ENCODE results near the gene USP15. TPM values are rescaled to one million over a fixed set of nuclear protein-coding genes. Genes with fewer than 3 reads are reported as not detected.

Gene USP15
- total RNA-seq, 1 experiment from 2014 or later, result 25.8 TPM

GRCh38 chr12:62260733-62261683 lies 804 bp downstream of the USP15 start:
- H3K79me2 ChIP-seq (ENCODE audit: low read depth), result peaks cover 62% of the 10 kb centered on the region
- peak overlapping the region; percentile 70 for H3K27ac ChIP-seq
- no peaks in the 10 kb centered on the region for H3K27me3 ChIP-seq (ENCODE audit: insufficient read depth, low read depth)
- H4K20me1 ChIP-seq (ENCODE audit: insufficient read depth), result peaks cover 15% of the 10 kb centered on the region
- peak overlapping the region; percentile 93 for H2AFZ ChIP-seq
- peak overlapping the region; percentile 100 for H3K4me3 ChIP-seq
- H3K9me2 ChIP-seq (ENCODE audit: insufficient read depth), result no peaks in the 10 kb centered on the region
- H3F3A ChIP-seq (ENCODE audit: insufficient read depth, low read depth), result peaks cover 10% of the 10 kb centered on the region
- DNase-seq, result peak; percentile 21 to 48
- ChIA-PET POLR2A (ENCODE audit: unreplicated experiment) (no interaction called here), CTCF (no interaction called here)
- H3K9me3 ChIP-seq (ENCODE audit: insufficient read depth, low read depth), result no peaks in the 10 kb centered on the region
- intact Hi-C loops (cut with micrococcal nuclease; ENCODE audit: unreplicated experiment), result loop anchor here (2.0 to 10.0 kb wide), 2 partner anchors 50 to 204 kb away; partner anchors contain the start of gene MON2
- H3K36me3 ChIP-seq (ENCODE audit: low read depth), result no peaks in the 10 kb centered on the region
- peak overlapping the region; percentile 83 for H3K4me2 ChIP-seq
- BruUV-seq (replicated peaks), result TSS peak; percentile 51
- H3K4me1 ChIP-seq (replicated peaks; ENCODE audit: insufficient read depth), result peaks cover 28% of the 10 kb centered on the region
- no peak for TF ChIP-seq CTCF (conservative IDR thresholded peaks at IDR 0.05)
- TF ChIP-seq EZH2 (IDR thresholded peaks at IDR 0.05; ENCODE audit: low read depth), result no peak

GRCh38 chr12:62261876-62262517 lies 1.8 kb downstream of the USP15 start:
- Histone ChIP-seq H3K9me2 (ENCODE audit: insufficient read depth) (no peaks in the 10 kb centered on the region), H3K27ac (no peak overlapping the region), H3K9me3 (ENCODE audit: insufficient read depth, low read depth) (no peaks in the 10 kb centered on the region), H3K36me3 (ENCODE audit: low read depth) (no peaks in the 10 kb centered on the region), H4K20me1 (ENCODE audit: insufficient read depth) (peaks cover 15% of the 10 kb centered on the region), H3F3A (ENCODE audit: insufficient read depth, low read depth) (peaks cover 10% of the 10 kb centered on the region), H3K4me1 (replicated peaks; ENCODE audit: insufficient read depth) (peaks cover 28% of the 10 kb centered on the region), H3K4me3 (peak overlapping the region; percentile 100), H3K79me2 (ENCODE audit: low read depth) (peaks cover 71% of the 10 kb centered on the region), H3K27me3 (ENCODE audit: insufficient read depth, low read depth) (no peaks in the 10 kb centered on the region), H2AFZ (no peak overlapping the region), H3K4me2 (peak overlapping the region; percentile 83)
- intact Hi-C loops (cut with micrococcal nuclease; ENCODE audit: unreplicated experiment), result loop anchor here (2.0 to 10.0 kb wide), 2 partner anchors 51 to 203 kb away; partner anchors contain the start of gene MON2
- ChIA-PET POLR2A (ENCODE audit: unreplicated experiment) (no interaction called here), CTCF (no interaction called here)
- DNase-seq, result no peak
- TF ChIP-seq EZH2 (IDR thresholded peaks at IDR 0.05; ENCODE audit: low read depth), result no peak
- no peak for TF ChIP-seq CTCF (conservative IDR thresholded peaks at IDR 0.05)
- BruUV-seq (replicated peaks), result no TSS peak

GRCh38 chr12:62263232-62263631 lies 3.0 kb downstream of the USP15 start:
- no peak overlapping the region for H3K4me3 ChIP-seq
- H3K79me2 ChIP-seq (ENCODE audit: low read depth), result peaks cover 83% of the 10 kb centered on the region
- CTCF ChIA-PET, result no interaction called here
- H3K36me3 ChIP-seq (ENCODE audit: low read depth), result no peaks in the 10 kb centered on the region
- no peak for DNase-seq
- TF ChIP-seq CTCF (conservative IDR thresholded peaks at IDR 0.05) (no peak), EZH2 (IDR thresholded peaks at IDR 0.05; ENCODE audit: low read depth) (no peak)
- H3K27me3 ChIP-seq (ENCODE audit: insufficient read depth, low read depth), result no peaks in the 10 kb centered on the region
- intact Hi-C loops (cut with micrococcal nuclease; ENCODE audit: unreplicated experiment), result loop anchor here (10.0 kb wide), 1 partner anchor 202 kb away; the partner anchor contains the start of gene MON2
- H2AFZ ChIP-seq, result no peak overlapping the region
- peaks cover 15% of the 10 kb centered on the region for H4K20me1 ChIP-seq (ENCODE audit: insufficient read depth)
- no peaks in the 10 kb centered on the region for H3K9me2 ChIP-seq (ENCODE audit: insufficient read depth)
- POLR2A ChIA-PET (ENCODE audit: unreplicated experiment), result no interaction called here
- H3K4me2 ChIP-seq, result no peak overlapping the region; the same call in 1 of the 2 replicates
- H3K9me3 ChIP-seq (ENCODE audit: insufficient read depth, low read depth), result no peaks in the 10 kb centered on the region
- no peak overlapping the region for H3K27ac ChIP-seq
- H3K4me1 ChIP-seq (replicated peaks; ENCODE audit: insufficient read depth), result peaks cover 28% of the 10 kb centered on the region
- H3F3A ChIP-seq (ENCODE audit: insufficient read depth, low read depth), result peaks cover 13% of the 10 kb centered on the region
- no TSS peak for BruUV-seq (replicated peaks)

Measured in PC-9 (cell line).